Uterus (tissue), 2 donors: ENCODE measurements around the gene ADAMTSL1.

Experiments used
- POLR2A ChIP-seq, 2 donors: fragments of 450-650 bp; IDR thresholded peaks; one replicate each; pipeline ENCODE4 v1.6.1; 2016; ENCODE audit warnings: antibody characterized with exemption in 2 of 2, mild to moderate bottlenecking in 1 of 2, moderate library complexity in 1 of 2
- TF ChIP-seq, protein P1 (sequence below), 4 experiments: fragments of 200-600 bp in 2 of 4; fragments of 450-650 bp in 2 of 4; sonication (generic) in 2 of 4; IDR thresholded peaks; one replicate each; pipeline ENCODE4 v1.5.1; 2016 to 2019; ENCODE audit warnings: antibody characterized with exemption in 4 of 4, mild to moderate bottlenecking in 2 of 4, moderate library complexity in 1 of 4

DNA sequence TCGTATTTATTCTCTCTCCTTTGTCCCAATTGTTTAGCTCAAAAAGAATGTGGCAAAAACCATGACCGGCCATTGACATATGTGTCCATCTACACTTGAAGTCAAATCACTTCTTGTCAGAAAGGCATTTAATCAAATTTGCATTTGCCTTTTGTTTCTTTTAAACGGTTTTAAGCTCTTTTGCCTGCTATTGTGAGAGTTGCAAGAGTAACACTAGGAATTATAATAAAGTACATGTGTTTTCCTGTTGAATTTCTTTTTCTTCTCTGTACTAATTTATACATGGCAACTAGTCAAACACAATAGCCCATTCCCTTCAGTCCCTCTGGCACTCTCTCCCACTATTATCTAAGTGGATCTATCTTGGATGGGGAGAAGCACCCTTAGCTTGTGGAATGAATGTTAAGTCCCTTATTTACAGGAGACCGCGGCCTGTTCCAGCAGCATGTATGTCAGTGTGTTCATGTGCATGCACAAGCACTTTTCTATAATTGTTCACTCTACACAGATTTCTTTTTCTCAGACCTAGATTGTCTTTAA, 3.2 kb downstream of the ADAMTSL1 start:
- TF ChIP-seq, protein P1, sequence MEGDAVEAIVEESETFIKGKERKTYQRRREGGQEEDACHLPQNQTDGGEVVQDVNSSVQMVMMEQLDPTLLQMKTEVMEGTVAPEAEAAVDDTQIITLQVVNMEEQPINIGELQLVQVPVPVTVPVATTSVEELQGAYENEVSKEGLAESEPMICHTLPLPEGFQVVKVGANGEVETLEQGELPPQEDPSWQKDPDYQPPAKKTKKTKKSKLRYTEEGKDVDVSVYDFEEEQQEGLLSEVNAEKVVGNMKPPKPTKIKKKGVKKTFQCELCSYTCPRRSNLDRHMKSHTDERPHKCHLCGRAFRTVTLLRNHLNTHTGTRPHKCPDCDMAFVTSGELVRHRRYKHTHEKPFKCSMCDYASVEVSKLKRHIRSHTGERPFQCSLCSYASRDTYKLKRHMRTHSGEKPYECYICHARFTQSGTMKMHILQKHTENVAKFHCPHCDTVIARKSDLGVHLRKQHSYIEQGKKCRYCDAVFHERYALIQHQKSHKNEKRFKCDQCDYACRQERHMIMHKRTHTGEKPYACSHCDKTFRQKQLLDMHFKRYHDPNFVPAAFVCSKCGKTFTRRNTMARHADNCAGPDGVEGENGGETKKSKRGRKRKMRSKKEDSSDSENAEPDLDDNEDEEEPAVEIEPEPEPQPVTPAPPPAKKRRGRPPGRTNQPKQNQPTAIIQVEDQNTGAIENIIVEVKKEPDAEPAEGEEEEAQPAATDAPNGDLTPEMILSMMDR (IDR thresholded peaks at IDR 0.05): no peak
- no peak for TF ChIP-seq POLR2A (IDR thresholded peaks at IDR 0.05)
